GM11168 (cell line): ENCODE measurements around the gene CES5A.

ENCODE experiments used
- in situ Hi-C: fragments of 300-500 bp; cut with MboI; formaldehyde crosslinking; loops from one replicate; pipeline ENCODE4 v1.12.0; 2022; ENCODE audit warnings: low sequenced_read_pairs; ENCODE audit not compliant: unreplicated experiment

CES5A gene

GRCh38 chr16:55876854-55877253 is 1.7 kb upstream of the CES5A start:
- in situ Hi-C loops, result no loop called here

- in situ Hi-C loops, result loop anchor here (25.0 kb wide), 1 partner anchor 411 kb away; no protein-coding TSS in a partner anchor
These were observed 2.1 kb downstream of the CES5A start for GRCh38 chr16:55873122-55873521.

GRCh38 chr16:55872130-55872529 is 3.0 kb downstream of the CES5A start:
- in situ Hi-C loops, result loop anchor here (25.0 kb wide), 1 partner anchor 410 kb away; no protein-coding TSS in a partner anchor

- in situ Hi-C loops, result loop anchor here (25.0 kb wide), 1 partner anchor 409 kb away; no protein-coding TSS in a partner anchor
These were observed 3.6 kb downstream of the CES5A start for GRCh38 chr16:55871411-55872038.

- in situ Hi-C loops, result loop anchor here (25.0 kb wide), 1 partner anchor 407 kb away; no protein-coding TSS in a partner anchor
These were observed 6.2 kb downstream of the CES5A start for GRCh38 chr16:55868980-55869379.

- in situ Hi-C loops, result loop anchor here (25.0 kb wide), 1 partner anchor 406 kb away; no protein-coding TSS in a partner anchor
These were observed 7.0 kb downstream of the CES5A start for GRCh38 chr16:55868137-55868536.

GRCh38 chr16:55861288-55861687 is 13.9 kb downstream of the CES5A start:
- in situ Hi-C loops, result loop anchor here (25.0 kb wide), 1 partner anchor 399 kb away; no protein-coding TSS in a partner anchor

- in situ Hi-C loops, result loop anchor here (25.0 kb wide), 1 partner anchor 395 kb away; no protein-coding TSS in a partner anchor
These were observed 17.5 kb downstream of the CES5A start for GRCh38 chr16:55857650-55858049.

GRCh38 chr16:55856950-55857349 is 18.2 kb downstream of the CES5A start:
- in situ Hi-C loops, result loop anchor here (25.0 kb wide), 1 partner anchor 395 kb away; no protein-coding TSS in a partner anchor

GRCh38 chr16:55853114-55853513 is 22.1 kb downstream of the CES5A start:
- in situ Hi-C loops, result loop anchor here (25.0 kb wide), 1 partner anchor 391 kb away; no protein-coding TSS in a partner anchor

GRCh38 chr16:55849536-55849935 is 25.6 kb downstream of the CES5A start:
- in situ Hi-C loops, result no loop called here

GRCh38 chr16:55846598-55847346 is 28.4 kb downstream of the CES5A start:
- in situ Hi-C loops, result no loop called here

- in situ Hi-C loops, result no loop called here
These were observed 32.1 kb downstream of the CES5A start for GRCh38 chr16:55843105-55843395.

GRCh38 chr16:55842369-55843104 is 32.6 kb downstream of the CES5A start:
- in situ Hi-C loops, result no loop called here

GRCh38 chr16:55839115-55839514 is 36.1 kb downstream of the CES5A start:
- in situ Hi-C loops, result loop anchor here (5.0 kb wide), 1 partner anchor 132 kb away; no protein-coding TSS in a partner anchor

GRCh38 chr16:55836158-55836611 is 39.0 kb downstream of the CES5A start:
- in situ Hi-C loops, result loop anchor here (5.0 kb wide), 1 partner anchor 129 kb away; no protein-coding TSS in a partner anchor

- in situ Hi-C loops, result loop anchor here (5.0 kb wide), 1 partner anchor 128 kb away; no protein-coding TSS in a partner anchor
These were observed 39.6 kb downstream of the CES5A start for GRCh38 chr16:55835581-55835980.

- in situ Hi-C loops, result loop anchor here (5.0 kb wide), 1 partner anchor 128 kb away; no protein-coding TSS in a partner anchor
These were observed 40.0 kb downstream of the CES5A start for GRCh38 chr16:55835173-55835572.

- in situ Hi-C loops, result no loop called here
These were observed 41.1 kb downstream of the CES5A start for GRCh38 chr16:55834049-55834448.
